ENCODE data around the gene B3GNT7.
"Not testable (repeated sequence)": the region's sequence is repeated elsewhere in the genome, so short reads cannot be mapped to it uniquely, and the experiment has no call there.

The B3GNT7 gene

DNA sequence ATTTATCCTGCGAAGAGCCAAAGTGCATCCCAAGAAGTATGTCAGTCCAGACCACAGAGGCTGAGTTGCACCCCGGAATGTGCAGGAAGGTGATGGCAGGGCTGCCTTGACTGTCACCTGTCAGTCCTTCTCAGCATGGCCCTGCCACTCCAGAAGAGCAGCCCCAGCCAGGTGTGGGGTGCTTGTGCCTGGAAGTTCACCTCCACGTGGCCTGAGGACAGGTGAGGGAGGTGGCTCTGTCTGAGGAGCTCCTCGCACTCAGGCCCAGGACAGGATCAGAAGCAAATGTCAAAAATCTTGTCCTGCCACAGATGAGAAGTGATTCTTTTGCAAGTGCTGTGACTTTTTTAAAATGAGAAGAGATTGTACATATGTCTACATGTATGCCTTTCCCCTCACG is 31.4 kb upstream of the B3GNT7 start:
- intact Hi-C loops (cut with DNase I): no loop called here
- DNase-seq: peak in 4 of 10 donors; percentile 2 to 72 (median 38)

- intact Hi-C loops (cut with DNase I): no loop called here
- DNase-seq: peak in 8 of 10 donors; percentile 15 to 90 (median 50)
Observed at GRCh38 chr2:231364961-231365810, 30.3 kb upstream of the B3GNT7 start.

GRCh38 chr2:231367178-231367577 is 28.3 kb upstream of the B3GNT7 start:
- DNase-seq: peak in 3 of 10 donors; percentile 30 to 50 (median 47)

DNA sequence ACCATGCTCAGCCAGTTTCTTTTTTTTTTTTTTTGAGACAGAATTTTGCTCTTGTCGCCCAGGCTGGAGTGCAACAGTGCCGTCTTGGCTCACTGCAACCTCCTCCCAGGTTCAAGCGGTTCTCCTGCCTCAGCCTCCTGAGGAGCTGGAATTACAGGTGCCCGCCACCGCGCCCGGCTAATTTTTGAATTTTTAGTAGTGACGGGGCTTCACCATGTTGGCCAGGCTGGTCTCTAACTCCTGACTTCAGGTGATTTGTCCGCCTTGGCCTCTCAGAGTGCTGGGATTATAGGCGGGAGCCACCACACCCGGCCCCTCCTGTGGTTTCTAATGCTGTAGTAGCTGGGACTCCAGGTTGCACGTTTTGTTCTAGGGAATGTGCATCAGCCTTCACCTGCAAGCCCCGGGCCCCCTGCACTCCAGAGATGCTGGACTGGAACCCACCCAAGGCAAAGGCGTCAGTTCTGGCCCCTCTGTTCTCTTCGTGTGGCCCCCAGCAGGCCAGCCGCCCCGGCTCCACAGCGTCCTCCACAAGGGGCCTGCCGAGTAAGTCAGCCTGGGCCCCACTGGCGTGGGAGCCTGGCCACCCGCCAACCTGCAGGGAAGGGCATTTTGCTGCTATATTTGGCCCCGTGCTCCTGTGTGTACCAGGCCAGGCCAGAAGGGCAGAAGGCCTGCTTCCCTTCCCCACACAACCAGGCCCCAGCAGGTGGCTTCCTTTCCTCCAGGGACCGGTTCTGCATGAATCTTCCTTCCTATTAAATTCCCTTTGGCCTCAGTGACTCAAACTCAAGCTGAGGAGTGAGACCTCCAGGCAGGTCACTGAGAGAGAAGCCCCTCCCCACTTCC is 25.7 kb upstream of the B3GNT7 start:
- DNase-seq: peak in 3 of 10 donors; percentile 64 to 84 (median 70)
- intact Hi-C loops (cut with DNase I): no loop called here

More at GRCh38 chr2:231367178-231367577, 28.3 kb upstream of the B3GNT7 start:
- intact Hi-C loops (cut with DNase I): no loop called here

DNA sequence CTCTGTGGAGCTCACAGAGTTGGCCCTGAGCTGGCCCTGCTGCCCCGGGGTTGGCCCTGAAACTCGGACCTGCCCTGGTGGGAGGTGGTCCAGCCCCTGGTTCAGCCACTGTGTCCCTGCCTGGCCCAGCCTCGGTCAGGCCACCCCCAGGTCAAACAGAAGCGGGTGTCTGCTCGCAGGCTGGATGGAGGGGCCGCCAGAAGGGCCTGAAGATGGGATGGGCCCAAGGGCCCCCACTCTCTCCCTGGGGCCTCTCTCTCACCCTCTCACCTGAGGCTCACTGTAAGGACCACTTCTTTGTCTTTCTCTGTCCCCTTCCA is 25.1 kb upstream of the B3GNT7 start:
- intact Hi-C loops (cut with DNase I): no loop called here
- peak in 4 of 10 donors; percentile 15 to 77 (median 46) for DNase-seq

- DNase-seq: peak in 2 of 10 donors; percentile 27 to 75
- intact Hi-C loops (cut with DNase I): no loop called here
Observed at GRCh38 chr2:231370749-231371429, 24.6 kb upstream of the B3GNT7 start.

DNA sequence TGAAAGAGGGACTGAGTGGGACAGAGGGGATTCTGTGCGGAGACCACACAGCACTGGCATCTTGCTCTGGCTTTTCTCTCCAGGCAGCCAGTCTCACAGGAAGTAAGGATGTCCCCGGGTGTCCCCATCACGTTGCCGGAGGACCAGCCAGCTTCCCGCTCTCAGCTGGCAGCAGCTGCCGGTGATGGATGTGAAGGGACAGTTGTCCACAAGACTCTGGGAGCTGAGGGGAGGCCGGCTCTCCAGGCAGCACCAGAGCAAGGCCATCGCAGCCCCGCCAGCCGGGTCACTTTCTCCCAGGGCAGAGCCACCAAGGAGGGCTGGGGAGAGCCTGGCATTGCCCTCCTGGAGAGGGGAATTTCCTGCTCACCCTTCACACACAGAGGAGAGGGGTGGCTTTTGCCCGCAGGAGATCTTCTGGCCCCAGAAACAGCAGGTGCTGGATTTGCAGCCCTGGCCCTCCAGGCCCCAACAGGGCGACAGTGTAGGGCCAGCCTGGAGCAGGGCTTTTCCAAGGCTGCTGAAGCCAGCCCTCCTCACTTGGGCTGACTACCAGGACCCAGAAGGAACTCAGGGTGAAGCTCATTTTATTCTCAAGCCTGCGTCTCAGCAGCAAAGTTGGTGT is 24.0 kb upstream of the B3GNT7 start:
- peak in 8 of 10 donors; percentile 32 to 95 (median 70) for DNase-seq
- intact Hi-C loops (cut with DNase I): no loop called here

- intact Hi-C loops (cut with DNase I): no loop called here
- DNase-seq: peak in 2 of 10 donors; percentile 29 to 59
Observed at GRCh38 chr2:231372326-231372725, 23.2 kb upstream of the B3GNT7 start.

GRCh38 chr2:231373184-231373583 is 22.3 kb upstream of the B3GNT7 start:
- intact Hi-C loops (cut with DNase I): no loop called here
- peak in 1 of 10 donors; percentile 29 for DNase-seq

GRCh38 chr2:231373786-231374349 is 21.6 kb upstream of the B3GNT7 start:
- DNase-seq: peak in 1 of 10 donors; percentile 3
- intact Hi-C loops (cut with DNase I): no loop called here

DNA sequence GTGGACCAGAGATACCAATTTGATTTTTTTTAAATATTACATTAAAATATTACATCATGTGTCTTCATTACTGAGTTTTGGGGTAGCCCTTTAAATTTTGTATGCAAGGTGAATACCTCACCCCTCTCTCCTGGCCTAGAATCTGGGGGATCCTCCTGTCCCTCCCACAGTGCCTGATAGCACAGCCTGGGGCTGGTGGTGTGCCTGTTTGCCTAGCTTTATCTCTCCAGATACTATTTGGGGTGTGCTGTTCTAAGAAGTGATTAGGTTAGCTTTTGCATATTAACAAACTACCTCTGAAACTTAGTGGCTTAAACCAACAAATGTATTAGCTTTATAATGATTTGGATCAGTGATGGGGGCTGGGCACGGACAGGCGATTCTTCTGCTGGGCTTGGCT is 20.7 kb upstream of the B3GNT7 start:
- DNase-seq: peak in 1 of 10 donors; percentile 1
- intact Hi-C loops (cut with DNase I): no loop called here

DNA sequence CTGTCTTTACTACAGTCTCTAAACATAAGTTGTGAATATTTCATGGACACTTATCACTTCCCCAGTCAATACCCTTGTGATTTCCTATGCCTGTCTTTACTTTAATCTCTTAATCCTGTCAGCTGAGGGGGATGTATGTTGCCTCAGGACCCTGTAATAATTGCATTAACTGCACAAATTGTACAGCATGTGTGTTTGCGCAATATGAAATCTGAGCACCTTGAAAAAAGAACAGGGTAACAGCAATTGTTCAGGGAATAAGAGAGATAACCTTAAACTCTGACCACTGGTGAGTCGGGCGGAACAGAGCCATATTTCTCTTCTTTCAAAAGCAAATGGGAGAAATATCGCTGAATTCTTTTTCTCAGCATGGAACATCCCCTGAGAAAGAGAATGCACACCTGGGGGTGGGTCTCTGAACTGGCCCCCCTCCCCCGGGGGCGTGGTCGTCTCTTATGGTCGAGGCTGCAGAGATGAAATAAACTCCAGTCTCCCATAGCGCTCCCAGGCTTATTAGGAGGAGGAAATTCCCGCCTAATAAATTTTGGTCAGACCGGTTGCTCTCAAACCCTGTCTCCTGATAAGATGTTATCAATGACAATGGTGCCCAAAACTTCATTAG is 19.4 kb upstream of the B3GNT7 start:
- intact Hi-C loops (cut with DNase I): not testable (repeated sequence)
- DNase-seq: peak in 1 of 10 donors; percentile 6

DNA sequence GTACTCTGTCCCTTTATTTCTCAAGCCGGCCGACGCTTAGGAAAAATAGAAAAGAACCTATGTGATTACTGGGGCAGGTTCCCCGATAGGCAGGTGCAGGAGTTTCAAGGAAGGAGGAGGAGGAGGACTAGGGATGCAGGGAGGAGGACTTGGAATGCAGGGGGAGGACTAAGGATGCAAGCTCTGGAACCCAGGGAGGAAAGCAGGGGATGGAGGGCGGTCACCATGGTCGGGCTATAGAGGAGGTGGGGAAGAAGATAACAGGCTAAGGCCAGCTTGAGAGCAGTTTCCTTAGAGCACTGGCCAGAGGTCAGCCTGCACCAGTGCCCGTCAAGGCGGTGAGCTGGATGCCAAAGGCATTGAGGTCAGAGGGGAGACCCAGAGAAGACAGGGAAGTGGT is 18.7 kb upstream of the B3GNT7 start:
- intact Hi-C loops (cut with DNase I): no loop called here
- DNase-seq: no peak

GRCh38 chr2:231378026-231378722 is 17.3 kb upstream of the B3GNT7 start:
- peak in 1 of 10 donors; percentile 25 for DNase-seq
- intact Hi-C loops (cut with DNase I): no loop called here

DNA sequence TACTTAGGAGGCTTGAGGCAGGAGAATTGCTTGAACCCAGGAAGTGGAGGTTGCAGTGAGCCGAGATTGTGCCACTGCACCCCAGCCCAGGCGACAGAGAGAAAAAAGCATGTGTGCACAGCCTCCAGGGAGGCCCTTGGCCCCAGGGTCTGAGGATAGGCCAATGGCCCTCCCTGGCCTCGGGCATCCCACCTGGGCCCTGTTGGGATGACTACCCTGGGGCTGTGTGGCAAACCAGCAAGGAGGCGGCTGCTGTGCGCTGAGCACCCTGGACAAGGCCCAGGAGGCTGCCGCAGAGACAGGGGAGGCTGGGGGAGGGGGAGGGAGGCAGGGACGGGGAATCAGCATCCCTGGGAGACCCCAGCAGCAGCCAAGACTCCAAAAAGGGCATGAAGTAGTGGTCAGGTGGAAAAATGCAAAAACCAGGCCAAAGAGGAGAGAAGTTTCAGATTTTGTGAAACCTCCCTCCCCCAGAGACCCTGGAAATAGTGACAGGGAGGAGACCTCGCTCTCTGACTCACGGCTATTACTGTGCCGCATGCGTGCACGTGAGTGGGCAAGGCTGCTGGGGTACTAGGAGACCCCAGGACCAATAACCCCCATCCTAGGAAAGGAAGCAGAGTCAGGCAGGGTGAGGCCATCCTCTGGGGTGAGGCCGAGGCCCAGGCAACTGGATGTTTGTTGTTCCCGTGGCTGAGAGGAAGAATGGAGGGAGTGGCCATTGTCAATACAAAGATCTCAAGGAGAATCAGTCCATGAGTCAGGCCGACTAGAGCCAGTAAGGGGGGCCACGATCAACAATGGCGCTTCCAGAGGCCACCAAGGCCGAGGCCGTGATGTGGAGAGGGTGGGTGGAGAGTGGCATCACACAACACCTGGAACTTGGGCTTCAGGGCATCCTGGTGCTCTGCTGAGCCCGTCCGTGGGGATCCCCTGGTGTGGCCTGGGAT is 16.0 kb upstream of the B3GNT7 start:
- DNase-seq: peak in 4 of 10 donors; percentile 43 to 90 (median 56)

DNA sequence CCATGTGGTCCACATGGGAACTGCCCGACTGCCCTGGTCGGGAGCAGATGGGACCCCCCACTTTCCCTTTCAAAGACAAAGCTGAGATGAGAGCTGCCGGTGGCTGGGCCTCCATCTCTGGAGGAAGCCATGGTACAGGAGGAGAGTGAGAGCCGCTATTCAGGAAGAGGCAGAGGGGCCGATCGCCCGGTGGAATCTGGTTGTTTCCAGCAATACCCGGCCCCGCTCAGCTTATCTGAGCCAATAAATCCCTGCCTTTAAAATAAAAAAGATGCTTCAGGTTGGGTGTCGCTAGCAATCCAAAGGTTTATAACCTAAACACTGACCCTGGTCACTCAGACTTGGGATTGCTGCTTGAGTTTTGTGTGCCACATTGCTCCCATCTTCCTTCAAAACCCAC is 15.2 kb upstream of the B3GNT7 start:
- no peak for DNase-seq

More for the DNA sequence above, 16.0 kb upstream of the B3GNT7 start:
- intact Hi-C loops (cut with DNase I): no loop called here

DNA sequence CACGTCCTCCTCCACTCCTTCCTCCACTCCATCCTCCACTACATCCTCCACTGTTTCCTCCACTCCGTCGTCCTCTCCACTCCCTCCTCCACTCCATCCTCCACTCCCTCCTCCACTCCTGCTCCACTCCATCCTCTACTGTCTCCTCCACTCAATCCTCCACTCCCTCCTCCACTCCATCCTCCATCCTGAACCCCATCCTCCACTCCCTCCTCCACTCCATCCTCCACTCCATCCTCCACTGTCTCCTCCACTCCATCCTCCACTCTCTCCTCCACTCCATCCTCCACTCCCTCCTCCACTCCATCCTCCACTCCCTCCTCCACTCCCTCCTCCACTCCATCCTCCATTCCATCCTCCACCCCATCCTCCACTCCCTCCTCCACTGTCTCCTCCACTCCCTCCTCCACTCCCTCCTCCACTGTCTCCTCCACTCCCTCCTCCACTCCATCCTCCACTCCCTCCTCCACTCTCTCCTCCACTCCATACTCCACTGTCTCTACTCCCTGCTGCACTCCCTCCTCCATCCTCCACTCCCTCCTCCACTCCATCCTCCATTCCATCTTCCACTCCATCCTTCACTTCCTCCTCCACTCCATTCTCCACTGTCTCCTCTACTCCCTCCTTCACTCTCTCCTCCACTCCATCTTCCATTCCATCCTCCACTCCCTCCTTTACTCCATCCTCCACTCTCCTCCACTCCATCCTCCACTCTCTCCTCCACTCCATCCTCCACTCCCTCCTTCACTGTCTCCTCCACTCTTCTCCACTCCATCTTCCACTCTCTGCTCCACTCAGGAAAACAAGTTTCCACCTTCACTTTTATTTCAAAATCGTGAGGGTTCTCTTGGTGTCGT is 14.3 kb upstream of the B3GNT7 start:
- DNase-seq: no peak
- intact Hi-C loops (cut with DNase I): no loop called here

More for the DNA sequence above, 15.2 kb upstream of the B3GNT7 start:
- intact Hi-C loops (cut with DNase I): no loop called here
